Measurements from ENCODE around the gene SCAF8.

The SCAF8 gene

DNA sequence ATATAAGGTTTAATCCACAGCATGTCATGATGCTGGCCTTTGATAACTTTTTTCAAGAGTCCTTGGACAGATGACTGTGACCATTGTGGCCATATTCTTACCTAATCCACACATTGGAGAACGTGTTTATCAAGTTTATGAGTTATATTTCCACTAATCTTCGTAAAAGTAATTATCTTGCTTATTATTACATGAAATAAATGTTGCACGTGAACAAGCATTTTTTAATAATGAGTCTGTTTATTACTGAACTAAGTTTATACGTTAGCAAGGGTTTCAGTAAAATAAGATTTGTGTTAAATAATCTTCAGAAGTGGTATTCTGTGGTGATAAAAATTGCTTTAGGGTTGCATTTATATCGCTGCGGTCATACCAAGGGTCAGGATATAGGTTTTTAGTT is 107.1 kb downstream of the SCAF8 start:
- no peak for DNase-seq

DNA sequence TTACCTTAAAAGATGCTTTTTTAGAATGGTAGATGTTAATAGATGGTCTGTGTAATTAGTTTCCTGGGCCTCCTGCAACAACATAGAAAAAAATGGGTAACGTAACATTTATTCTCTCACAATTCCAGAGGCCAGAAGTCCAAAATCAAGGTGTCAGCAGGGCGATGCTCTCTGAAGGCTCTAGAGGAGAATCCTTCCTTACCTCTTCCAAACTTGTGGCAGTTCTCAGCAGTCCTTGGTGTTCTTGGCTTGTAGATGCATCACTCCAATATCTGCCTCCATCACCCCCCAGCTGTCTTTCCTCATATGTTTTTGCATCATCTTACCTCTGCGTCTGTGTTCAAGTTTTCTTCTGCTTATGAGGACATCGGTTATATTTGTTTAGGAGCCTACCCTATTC is 107.9 kb downstream of the SCAF8 start:
- DNase-seq, result no peak

DNA sequence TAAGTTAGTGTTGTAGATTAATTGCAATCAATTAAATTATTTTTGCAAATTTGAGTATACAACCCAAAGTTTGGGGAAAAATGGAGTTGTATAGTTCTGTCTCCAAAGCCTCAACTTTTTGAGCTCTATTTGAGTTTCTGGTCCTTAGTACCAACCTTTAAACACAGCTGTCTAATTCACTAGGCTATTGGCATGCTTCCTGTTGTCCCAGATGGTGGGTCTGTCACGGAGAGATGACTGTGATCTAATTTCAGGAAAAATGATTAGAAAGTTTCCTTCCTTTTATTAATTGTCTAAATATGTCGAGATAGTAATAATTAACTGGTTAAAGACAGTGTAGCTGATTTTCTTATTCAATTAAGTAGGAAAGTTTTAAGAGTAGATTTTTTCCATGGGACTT is 109.6 kb downstream of the SCAF8 start:
- no peak for DNase-seq

DNA sequence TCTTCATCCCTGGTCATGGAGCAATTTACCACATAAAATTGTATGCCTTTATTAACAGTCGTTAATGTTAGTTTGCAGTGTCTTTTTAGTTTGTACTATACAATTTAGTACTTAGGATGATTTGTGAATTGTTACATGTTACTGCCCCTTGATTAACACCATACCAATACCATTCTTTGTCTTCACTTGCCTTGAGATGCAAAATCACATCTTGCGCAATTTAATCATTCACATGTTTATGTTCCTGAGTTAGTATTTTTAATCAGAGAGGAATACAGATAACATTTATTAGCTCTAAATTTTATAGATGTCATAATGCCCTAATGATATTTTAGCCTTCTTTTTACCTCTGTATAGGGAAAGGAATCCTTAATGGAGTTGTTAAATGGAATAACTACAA is 114.1 kb downstream of the SCAF8 start:
- DNase-seq, result no peak

DNA sequence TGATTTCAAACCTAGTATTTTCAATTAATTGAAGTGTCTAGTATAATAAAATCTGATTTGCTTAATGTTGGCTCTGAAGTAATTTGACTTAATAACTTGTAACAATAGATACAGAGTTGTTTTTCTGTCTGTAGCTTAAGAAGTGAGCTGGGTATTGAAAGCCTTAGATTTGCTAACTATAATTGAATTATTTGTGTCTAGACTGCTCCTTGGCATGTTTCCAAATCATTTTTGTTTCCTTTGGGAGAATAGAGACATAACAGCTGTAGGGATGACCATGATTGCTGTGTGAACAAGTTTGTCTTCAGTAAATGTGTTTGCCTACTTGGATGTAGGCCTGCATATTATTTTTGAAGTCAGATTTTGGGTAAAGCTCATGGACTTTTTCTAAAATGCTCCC is 115.4 kb downstream of the SCAF8 start:
- no peak for DNase-seq

DNA sequence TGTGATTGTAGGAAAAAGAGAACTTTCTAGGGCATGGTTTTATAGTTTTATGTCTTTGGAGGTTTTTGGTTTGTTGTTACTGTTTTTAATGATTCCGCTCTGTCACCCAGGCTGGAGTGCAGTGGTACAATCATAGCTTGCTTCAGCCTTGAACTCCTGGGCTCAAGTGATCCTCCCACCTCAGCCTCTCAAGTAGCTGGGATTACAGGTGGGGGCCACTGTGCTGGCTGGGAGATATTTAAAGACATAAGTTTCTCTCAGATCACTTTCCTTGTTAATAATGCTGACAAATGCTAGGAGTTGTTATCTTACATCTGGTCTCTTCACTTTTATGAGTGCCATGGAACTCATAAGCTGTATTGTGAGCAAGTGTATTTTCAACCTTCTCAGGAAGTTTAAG is 116.3 kb downstream of the SCAF8 start:
- DNase-seq, result no peak

DNA sequence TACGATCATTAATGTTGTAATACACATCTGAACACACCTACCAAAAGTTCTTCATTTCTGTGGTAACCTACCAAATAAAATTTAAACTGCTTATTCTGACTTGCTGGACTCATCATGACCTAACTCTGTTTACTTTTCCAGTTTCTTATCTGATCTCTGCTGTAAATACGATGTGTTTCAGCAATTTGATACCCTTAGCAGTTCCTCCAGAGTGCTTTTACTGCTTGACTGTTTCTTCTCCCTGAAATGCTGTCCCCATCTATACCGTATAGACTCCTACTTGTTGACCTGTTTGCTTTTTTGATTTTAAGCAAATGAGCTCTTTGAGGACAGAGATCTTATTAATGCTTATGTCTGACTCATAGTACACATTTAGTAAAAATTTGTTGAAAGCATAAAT is 119.5 kb downstream of the SCAF8 start:
- DNase-seq, result no peak

DNA sequence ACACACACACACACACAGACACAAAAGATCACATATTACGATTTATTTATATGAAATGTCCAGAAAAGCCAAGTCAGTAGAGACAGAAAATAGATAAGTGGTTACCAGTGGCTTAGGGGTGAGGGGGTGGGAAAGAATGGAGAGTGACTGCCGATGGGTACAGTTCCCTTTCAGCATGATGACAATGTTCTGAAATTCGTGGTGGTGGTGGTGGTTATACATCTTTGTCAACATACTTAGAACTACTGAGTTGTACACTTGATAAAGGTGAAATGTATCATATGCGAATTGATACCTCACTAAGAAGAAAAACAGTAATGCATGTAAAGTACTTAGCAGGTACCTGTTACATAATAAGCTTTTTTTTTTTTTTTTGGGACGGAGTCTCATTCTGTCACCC is 124.3 kb downstream of the SCAF8 start:
- no peak for DNase-seq

DNA sequence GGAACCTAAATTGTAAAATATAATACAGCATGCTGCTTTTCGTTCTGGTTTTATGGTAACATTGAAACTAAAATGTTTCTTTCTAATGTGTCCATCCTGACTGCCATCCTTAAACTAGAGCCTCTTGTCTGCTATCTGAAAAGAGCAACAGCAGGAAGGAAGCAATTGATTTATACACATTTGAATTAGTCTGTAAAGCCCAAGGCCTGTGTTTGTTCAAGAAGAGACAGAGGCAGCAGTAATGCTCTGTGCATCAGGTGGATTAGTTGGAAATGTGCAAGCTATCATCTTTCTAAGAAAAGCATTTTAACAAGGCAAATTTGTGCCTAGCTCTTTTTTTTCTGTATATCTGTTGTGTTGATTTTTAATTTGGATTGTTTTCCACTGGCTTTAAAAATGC is 128.6 kb downstream of the SCAF8 start:
- DNase-seq, result no peak

DNA sequence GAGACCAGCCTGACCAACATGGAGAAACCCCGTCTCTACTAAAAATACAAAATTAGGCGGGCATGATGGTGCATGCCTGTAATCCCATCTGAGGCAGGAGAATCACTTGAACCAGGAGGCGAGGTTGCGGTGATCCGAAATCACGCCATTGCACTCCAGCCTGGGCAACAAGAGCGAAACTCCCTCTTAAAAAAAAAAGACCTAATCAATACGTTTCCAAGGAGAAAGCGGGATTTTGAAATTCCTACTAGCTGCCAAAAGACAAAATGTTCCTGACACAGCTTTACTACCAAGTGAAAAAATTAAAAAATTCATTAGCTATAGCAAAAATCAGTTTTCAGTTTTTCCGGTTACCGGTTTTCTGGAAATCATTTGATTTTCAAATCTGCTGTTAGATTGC is 129.3 kb downstream of the SCAF8 start:
- DNase-seq, result no peak

DNA sequence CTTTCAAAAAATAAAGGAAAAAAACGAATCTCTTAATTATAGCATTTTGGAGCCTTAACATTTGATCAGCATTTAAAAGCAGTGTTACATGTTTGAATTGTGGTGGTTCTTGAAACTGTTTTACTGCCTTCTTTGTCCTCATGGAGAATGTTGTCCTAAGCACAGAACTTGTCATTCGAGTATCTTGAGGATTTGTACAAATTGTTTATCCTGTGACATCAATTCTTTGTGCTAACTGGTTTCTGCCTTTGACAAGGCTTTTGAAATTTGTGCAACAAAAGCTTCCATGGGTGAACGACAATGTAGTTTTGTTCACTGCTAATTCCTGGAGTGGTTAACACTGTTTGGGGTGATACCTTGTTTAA is 130.8 kb downstream of the SCAF8 start:
- no peak for DNase-seq

DNA sequence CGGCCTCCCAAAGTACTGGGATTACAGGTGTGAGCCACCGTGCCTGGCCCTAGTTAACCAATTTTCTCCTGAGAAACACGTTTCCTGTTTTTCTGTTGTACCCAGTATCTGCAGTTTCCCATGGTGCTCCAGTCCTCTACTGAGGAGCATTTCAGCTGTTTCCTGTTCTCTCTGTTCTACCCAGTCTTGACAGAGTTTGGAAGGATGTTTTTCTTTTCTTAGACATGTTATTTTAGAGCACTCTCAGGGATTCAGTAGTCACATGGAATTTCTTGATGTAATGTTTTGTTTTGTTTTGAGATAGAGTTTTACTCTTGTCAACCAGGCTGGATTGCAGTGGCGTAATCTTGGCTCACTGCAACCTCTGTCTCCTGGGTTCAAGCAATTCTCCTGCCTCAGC is 132.1 kb downstream of the SCAF8 start:
- no peak for DNase-seq

DNA sequence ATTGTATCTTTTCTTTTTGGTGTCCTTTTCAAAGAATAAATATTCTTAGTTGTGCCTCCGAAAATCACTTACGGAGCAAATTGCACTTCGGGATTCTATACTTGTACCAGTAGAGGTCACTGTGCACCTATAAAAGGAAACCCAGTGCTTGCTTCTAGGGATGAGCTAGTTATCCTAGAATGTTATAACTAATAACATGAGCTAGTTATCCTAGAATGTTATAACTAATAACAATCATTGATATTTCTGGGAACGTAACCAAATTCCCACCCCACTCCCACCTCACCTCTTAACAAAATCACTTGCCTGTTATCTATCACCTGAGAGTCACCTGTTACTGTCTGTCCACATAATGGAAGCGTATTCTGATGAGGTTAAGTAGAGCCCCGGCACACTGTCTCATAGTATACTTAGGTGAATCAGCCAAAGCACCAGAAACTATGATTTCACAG is 135.0 kb downstream of the SCAF8 start:
- DNase-seq, result no peak

DNA sequence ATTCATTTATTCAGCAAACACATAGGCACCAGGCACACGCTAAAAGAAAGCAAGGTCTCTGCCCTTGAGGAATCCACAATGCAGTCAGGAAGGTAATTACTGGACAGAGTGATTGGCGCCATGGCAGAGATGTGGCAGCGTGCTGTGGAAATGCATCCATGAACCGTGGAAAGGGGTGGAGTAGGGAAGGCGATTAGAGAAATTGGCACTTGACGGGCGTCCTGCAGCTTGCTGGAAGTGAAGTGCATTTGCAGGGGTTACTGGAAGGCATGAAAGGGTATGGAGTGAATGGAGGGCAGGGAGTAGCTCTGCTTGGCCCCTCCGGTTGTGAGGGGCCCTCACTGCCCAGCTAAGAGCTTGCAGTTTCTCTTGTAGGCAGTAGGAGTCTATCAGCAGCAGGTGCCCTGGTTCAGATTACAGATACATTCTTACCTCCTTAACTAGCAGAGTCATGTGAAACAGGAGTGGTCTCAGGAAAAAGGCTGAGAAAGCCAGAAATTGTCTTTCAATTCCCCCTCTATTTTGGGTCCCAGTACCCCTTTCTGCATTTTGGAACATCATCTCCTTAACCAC is 139.4 kb downstream of the SCAF8 start:
- no peak for DNase-seq

DNA sequence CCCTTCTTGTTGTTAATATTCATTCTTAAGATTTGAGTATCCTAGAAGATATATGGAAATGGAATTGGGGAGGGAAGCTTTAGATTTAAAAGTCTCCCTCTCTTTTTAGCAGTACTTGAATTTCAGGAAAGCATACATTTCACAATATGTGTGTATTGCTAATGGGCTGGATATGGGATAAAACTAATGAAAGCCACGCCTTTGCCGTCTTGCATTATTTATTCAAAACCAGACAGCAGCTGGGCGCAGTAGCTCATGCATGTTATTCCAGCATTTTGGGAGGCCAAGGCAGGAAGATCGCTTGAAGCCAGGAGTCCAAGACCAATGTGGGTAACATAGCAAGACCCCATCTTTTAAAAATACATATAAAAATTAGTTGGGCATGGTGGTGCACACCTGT is 140.3 kb downstream of the SCAF8 start:
- no peak for DNase-seq

DNA sequence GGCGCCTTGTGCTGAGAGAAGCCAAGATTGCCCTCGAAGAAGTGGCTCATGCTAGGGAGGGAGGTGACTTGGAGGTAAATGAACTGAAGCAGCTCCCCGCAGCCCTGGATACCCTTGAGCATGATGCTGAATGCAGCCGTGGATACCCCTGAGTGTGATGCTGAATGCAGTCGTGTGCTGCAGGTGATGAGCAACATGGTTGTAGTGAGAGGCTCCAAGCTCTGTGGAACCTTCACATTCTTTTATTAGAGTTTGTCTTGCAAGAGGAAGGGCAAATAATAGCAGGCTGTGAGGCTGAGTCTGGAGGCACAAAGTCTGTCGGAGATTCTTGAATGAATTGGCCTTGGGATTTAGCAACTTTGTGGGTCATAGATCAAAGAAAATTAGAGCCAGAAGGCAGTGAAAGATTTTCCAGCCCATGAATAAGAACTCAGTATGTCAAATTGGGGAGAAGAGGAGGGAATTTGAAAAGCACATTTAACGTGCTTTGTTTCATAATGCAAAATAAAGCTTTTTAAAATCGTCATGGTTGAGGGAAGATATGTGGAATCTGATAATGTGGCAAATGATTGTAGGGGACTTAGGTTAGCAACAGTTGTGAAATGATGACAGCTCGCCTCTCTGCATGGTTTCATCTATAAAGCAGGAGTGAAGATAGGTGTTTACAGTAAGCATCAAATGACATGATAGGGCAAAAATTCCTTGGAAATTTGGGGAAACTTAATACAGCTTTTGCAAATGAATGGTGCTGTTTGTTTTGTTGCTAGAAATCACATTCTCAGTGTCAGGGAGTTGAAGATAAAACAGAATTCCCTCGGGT is 141.8 kb downstream of the SCAF8 start:
- no peak for DNase-seq

DNA sequence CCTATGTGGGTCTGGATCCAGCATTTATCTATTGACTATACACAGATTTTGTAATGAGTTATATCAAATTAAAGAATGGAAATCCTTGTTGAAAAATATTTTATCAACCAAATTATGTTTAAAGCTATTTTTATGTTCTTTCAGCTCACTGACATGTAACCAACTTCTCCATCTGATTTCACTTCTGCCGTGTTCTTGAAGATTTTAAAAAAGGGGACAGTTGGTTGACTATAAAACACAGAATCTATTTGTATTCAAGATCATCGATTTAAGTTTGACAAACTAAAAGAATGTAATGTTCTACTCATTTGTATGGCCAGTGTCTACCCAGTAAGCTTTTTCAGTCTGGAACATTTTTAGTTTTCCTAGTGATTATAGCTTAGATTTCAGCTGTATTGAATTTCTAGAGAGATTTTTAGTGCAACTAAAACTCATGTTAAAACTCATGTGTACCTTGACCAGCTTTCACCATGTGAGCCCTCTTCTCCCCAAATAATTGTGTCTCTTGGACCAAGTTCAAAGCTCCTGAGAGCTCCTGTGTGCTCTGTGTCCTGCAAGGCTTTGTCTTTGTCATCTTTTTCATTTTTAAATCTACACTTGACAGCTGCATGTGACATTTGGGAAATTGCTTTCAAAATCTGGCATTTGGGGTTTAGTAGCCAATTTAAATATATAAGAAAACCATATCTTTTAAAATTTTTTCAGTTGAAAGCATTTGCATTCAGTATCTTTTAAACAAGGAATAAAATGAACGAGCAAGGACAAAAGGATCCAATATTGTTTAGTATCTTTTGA is 143.5 kb downstream of the SCAF8 start:
- no peak for DNase-seq

DNA sequence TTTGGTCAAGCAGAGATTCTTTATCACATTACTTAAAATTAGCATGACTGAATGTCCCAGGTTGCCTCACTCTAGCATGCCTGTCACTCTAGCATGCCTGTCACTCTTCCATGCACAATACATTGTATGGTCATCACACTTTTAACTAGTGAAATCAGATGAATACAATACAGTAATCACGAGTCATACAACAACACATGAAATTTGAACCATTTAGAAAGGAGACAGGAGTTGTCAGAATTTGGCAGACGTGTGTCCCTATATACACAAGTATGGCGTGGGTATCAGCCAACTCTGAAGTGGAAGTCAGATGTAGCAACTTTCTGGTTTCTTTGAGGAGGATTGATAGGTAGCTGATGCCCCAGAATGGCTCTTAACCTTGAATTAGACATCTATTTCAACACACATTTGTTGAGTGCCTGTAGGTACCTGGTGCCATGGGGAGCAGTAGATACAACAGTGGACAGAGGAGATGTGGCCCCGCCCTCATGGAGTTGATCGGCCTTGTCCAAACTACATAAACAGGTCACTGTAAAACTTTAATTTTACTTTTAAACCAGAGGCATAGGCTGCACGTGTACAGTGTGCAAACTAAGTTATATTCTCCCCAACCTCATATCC is 145.8 kb downstream of the SCAF8 start:
- DNase-seq, result no peak

DNA sequence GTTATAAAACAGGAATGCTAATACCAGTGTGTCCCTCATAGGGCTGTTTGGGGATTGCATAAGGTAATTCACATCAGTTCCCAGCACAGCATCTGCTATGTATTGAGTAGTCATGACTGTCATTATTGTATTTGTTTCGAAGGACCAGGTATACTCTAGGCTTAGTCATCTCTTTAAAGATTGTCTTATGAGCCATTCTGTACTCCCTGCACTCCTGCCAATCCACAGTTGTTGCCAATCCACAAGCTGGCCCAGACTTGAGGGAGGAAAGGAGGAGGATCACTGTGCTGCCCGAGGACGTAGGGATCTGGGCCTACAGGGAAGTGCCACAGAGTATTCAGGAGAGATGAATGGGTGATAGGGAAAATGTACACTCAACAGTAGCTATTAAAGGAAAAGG is 148.9 kb downstream of the SCAF8 start:
- DNase-seq, result no peak

All from activated CD4-positive, alpha-beta T cell treated with anti-CD3 and anti-CD28 coated beads, Interleukin-2, amount 50 U/mL, for 1 hour (primary cell).